ENCODE results near the gene LRP1.

DNA sequence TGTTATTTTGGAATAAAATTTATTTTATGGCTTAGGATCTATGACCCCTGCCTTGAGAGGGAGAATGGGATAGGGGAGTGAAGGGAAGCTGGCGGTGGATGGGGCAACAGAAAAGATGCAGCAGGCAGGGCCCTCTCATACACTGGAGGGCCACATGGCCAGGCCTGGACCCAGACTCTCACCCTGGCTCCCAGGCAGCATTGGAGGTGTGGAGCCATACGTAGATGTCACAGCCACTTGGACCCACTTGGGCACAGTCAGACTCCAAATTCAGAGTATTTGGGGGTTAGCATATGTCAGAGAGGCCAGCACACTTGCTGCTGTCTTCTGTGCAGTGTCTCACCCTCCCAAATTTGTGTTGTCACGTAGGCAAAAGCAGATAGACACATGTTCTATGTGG, 32.8 kb upstream of the LRP1 start:
- TF ChIP-seq, protein P1, sequence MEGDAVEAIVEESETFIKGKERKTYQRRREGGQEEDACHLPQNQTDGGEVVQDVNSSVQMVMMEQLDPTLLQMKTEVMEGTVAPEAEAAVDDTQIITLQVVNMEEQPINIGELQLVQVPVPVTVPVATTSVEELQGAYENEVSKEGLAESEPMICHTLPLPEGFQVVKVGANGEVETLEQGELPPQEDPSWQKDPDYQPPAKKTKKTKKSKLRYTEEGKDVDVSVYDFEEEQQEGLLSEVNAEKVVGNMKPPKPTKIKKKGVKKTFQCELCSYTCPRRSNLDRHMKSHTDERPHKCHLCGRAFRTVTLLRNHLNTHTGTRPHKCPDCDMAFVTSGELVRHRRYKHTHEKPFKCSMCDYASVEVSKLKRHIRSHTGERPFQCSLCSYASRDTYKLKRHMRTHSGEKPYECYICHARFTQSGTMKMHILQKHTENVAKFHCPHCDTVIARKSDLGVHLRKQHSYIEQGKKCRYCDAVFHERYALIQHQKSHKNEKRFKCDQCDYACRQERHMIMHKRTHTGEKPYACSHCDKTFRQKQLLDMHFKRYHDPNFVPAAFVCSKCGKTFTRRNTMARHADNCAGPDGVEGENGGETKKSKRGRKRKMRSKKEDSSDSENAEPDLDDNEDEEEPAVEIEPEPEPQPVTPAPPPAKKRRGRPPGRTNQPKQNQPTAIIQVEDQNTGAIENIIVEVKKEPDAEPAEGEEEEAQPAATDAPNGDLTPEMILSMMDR (IDR thresholded peaks at IDR 0.05; ENCODE audit: low read length): no peak
- TF ChIP-seq EZH2 (optimal IDR thresholded peaks at IDR 0.05; ENCODE audit: low read depth, low read length) (no peak), EZH2phosphoT487 (IDR thresholded peaks at IDR 0.05; ENCODE audit: low read length) (no peak)

Measured in MM.1S (cell line).